ENCODE results near the gene SUSD1. TPM values are rescaled to one million over a fixed set of nuclear protein-coding genes. Genes with fewer than 3 reads are reported as not detected.
A peak's percentile ranks its signal among the peaks of the same experiment; 100 is the strongest.

Gene SUSD1
- total RNA-seq, 3 donors from 2014 or later: 6.4 to 17.3 (median 13.1) TPM

GRCh38 chr9:112112941-112113681, 62.0 kb downstream of the SUSD1 start:
- intact Hi-C loops (cut with DNase I; ENCODE audit: low total_unique reads): no loop called here
- Histone ChIP-seq H3K4me1 (no peaks in the 10 kb centered on the region), H3K27me3 (no peaks in the 10 kb centered on the region), H3K4me3 (no peak overlapping the region), H3K9me3 (no peaks in the 10 kb centered on the region), H3K36me3 (no peaks in the 10 kb centered on the region), H3K27ac (no peak overlapping the region)
- no peak for DNase-seq (ENCODE audit: low spot score in 2 of 2)
- TF ChIP-seq CTCF (IDR thresholded peaks at IDR 0.05) (peak in 2 of 3 donors; percentile 54 to 68), POLR2A (IDR thresholded peaks at IDR 0.05) (no peak)

GRCh38 chr9:112112519-112112918, 62.6 kb downstream of the SUSD1 start:
- intact Hi-C loops (cut with DNase I; ENCODE audit: low total_unique reads): no loop called here
- TF ChIP-seq POLR2A (IDR thresholded peaks at IDR 0.05) (no peak), POLR2AphosphoS5 (IDR thresholded peaks at IDR 0.05) (no peak), CTCF (IDR thresholded peaks at IDR 0.05) (no peak)

GRCh38 chr9:112111461-112111860, 63.6 kb downstream of the SUSD1 start:
- no peak for DNase-seq (ENCODE audit: low spot score in 2 of 2)
- TF ChIP-seq POLR2A (IDR thresholded peaks at IDR 0.05) (no peak), CTCF (IDR thresholded peaks at IDR 0.05) (no peak), POLR2AphosphoS5 (IDR thresholded peaks at IDR 0.05) (no peak)
- Histone ChIP-seq H3K27ac (no peak overlapping the region), H3K9me3 (no peaks in the 10 kb centered on the region), H3K27me3 (no peaks in the 10 kb centered on the region), H3K36me3 (no peaks in the 10 kb centered on the region), H3K4me3 (no peak overlapping the region), H3K4me1 (no peaks in the 10 kb centered on the region)
- intact Hi-C loops (cut with DNase I; ENCODE audit: low total_unique reads): no loop called here

More at GRCh38 chr9:112112519-112112918, 62.6 kb downstream of the SUSD1 start:
- H3K27ac ChIP-seq: no peak overlapping the region
- DNase-seq (ENCODE audit: low spot score in 2 of 2): no peak
- no peaks in the 10 kb centered on the region for H3K4me1 ChIP-seq
- no peak overlapping the region for H3K4me3 ChIP-seq
- no peaks in the 10 kb centered on the region for H3K36me3 ChIP-seq
- no peaks in the 10 kb centered on the region for H3K27me3 ChIP-seq
- no peaks in the 10 kb centered on the region for H3K9me3 ChIP-seq

- Histone ChIP-seq H3K36me3 (no peaks in the 10 kb centered on the region), H3K9me3 (no peaks in the 10 kb centered on the region), H3K4me1 (no peaks in the 10 kb centered on the region), H3K27me3 (no peaks in the 10 kb centered on the region), H3K4me3 (no peak overlapping the region), H3K27ac (no peak overlapping the region)
- intact Hi-C loops (cut with DNase I; ENCODE audit: low total_unique reads): no loop called here
- DNase-seq (ENCODE audit: low spot score in 2 of 2): no peak
- TF ChIP-seq POLR2A (IDR thresholded peaks at IDR 0.05): no peak
- TF ChIP-seq CTCF (IDR thresholded peaks at IDR 0.05): no peak
- TF ChIP-seq POLR2AphosphoS5 (IDR thresholded peaks at IDR 0.05): no peak
Observed at GRCh38 chr9:112110777-112111113, 64.4 kb downstream of the SUSD1 start.

GRCh38 chr9:112110094-112110776, 64.9 kb downstream of the SUSD1 start:
- Histone ChIP-seq H3K27me3 (no peaks in the 10 kb centered on the region), H3K27ac (no peak overlapping the region), H3K4me3 (no peak overlapping the region), H3K9me3 (no peaks in the 10 kb centered on the region), H3K36me3 (no peaks in the 10 kb centered on the region), H3K4me1 (no peaks in the 10 kb centered on the region)
- TF ChIP-seq CTCF (IDR thresholded peaks at IDR 0.05): no peak
- TF ChIP-seq POLR2A (IDR thresholded peaks at IDR 0.05): no peak
- TF ChIP-seq POLR2AphosphoS5 (IDR thresholded peaks at IDR 0.05): no peak
- intact Hi-C loops (cut with DNase I; ENCODE audit: low total_unique reads): no loop called here
- no peak for DNase-seq (ENCODE audit: low spot score in 2 of 2)
